ENCODE results near the gene WDR1.

The WDR1 gene

DNA sequence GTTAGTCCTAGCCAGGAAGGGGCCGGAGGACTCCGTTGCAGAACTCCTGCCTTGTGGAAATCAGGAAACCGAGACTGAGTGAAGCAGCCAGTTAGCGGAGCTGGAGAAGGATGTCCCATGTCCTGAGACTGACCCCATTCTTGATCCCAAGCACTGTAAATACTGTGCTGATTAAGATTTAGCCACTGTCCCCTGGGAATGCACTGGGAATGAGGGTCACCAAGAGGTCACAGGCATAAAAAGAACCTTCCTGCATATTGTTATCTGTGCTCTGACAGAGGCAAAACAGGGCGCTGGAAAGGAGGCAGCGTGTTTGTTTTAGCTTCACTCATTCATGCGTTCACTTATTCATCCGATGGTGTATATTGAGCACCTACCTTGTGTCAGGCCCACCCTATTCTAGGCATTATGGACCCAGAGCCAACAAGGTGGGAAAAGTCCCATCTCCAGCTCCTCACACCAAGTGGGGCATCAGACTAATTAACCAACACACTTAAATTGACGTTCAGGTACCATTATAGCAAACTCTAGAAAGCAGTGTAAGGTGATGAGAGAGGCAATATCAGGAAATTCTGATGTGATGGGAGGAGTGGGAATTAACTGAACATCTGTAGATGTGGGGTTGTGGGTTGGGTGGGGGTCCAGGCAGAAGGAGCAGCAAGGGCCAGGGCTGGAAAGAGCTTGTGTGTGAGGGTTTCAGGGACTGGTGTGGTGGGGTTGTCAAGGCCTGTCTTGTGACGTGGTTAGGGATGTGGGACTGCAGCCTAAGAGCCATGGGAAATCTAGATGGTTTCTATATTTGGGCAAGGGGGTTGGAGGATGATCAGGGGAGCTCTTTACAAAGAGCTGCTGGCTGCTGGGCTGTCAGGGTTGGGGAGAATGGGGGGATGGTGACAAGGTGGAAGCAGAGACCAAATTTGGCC lies 84.7 kb downstream of the WDR1 start:
- TF ChIP-seq, protein P1, sequence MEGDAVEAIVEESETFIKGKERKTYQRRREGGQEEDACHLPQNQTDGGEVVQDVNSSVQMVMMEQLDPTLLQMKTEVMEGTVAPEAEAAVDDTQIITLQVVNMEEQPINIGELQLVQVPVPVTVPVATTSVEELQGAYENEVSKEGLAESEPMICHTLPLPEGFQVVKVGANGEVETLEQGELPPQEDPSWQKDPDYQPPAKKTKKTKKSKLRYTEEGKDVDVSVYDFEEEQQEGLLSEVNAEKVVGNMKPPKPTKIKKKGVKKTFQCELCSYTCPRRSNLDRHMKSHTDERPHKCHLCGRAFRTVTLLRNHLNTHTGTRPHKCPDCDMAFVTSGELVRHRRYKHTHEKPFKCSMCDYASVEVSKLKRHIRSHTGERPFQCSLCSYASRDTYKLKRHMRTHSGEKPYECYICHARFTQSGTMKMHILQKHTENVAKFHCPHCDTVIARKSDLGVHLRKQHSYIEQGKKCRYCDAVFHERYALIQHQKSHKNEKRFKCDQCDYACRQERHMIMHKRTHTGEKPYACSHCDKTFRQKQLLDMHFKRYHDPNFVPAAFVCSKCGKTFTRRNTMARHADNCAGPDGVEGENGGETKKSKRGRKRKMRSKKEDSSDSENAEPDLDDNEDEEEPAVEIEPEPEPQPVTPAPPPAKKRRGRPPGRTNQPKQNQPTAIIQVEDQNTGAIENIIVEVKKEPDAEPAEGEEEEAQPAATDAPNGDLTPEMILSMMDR (IDR thresholded peaks at IDR 0.05; ENCODE audit: low read depth, low read length, poor library complexity, severe bottlenecking), result no peak
- no peak for TF ChIP-seq EZH2phosphoT487 (IDR thresholded peaks at IDR 0.05; ENCODE audit: borderline replicate concordance, low read length)
- Histone ChIP-seq H3K79me2 (ENCODE audit: control insufficient read depth, low read length) (no peaks in the 10 kb centered on the region), H3K4me1 (ENCODE audit: control insufficient read depth, low read length) (peaks cover 38% of the 10 kb centered on the region), H3K4me2 (ENCODE audit: low read length) (peak overlapping the region; percentile 81), H3K27ac (ENCODE audit: low read depth, low read length) (peak overlapping the region; percentile 74; the same call in 1 of the 2 replicates), H3K27me3 (ENCODE audit: control insufficient read depth, low read length) (no peaks in the 10 kb centered on the region), H3K9me2 (replicated peaks; ENCODE audit: control insufficient read depth, low read length) (no peaks in the 10 kb centered on the region), H3K9me3 (ENCODE audit: control insufficient read depth, insufficient read depth, low read length) (no peaks in the 10 kb centered on the region), H3K4me3 (ENCODE audit: low read length) (peak overlapping the region; percentile 48), H3K36me3 (ENCODE audit: control insufficient read depth, low read length) (no peaks in the 10 kb centered on the region), H4K20me1 (ENCODE audit: control insufficient read depth, insufficient read depth, low read depth, low read length) (no peaks in the 10 kb centered on the region), H3F3A (ENCODE audit: control insufficient read depth, insufficient read depth) (peaks cover 8% of the 10 kb centered on the region; the same call in 1 of the 2 replicates)

DNA sequence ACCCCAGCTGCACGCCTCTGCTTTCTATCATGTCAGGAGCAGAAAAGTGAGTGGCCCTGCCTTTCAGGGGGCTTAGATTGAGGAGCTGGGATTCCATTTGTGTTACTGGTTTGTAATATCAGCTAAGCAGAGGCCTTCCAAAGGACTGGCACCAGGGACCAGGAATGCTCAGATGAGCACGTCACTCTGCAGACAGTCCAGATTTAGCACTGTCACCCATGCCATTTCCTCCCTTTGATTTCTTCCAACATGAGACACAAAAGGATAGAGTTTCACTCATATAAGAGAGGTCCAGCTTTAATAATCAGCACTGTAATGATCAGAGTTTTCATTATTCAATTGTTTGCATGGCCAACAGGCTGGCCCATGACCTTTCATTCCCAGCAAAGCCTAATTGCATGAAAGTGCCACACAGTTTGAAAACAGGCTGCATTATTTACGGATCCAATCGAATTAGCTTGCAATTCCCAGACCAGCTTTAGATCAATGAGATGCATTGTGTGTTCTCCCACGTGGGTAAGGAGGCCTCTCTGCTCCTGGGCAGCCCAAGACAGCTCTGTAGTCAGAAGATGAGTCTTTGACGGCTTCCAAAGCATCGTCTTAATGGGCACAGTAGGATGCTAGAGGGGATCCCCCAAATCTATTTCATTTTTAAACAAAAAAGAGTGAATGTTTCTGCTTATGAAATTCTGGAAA lies 85.5 kb downstream of the WDR1 start:
- H3K4me1 ChIP-seq (ENCODE audit: control insufficient read depth, low read length), result peaks cover 38% of the 10 kb centered on the region
- H3K27me3 ChIP-seq (ENCODE audit: control insufficient read depth, low read length), result no peaks in the 10 kb centered on the region
- no peaks in the 10 kb centered on the region for H3K79me2 ChIP-seq (ENCODE audit: control insufficient read depth, low read length)
- H3K9me2 ChIP-seq (replicated peaks; ENCODE audit: control insufficient read depth, low read length), result no peaks in the 10 kb centered on the region
- H3K4me3 ChIP-seq (ENCODE audit: low read length), result no peak overlapping the region
- H3K36me3 ChIP-seq (ENCODE audit: control insufficient read depth, low read length), result no peaks in the 10 kb centered on the region
- no peaks in the 10 kb centered on the region for H3K9me3 ChIP-seq (ENCODE audit: control insufficient read depth, insufficient read depth, low read length)
- H4K20me1 ChIP-seq (ENCODE audit: control insufficient read depth, insufficient read depth, low read depth, low read length), result no peaks in the 10 kb centered on the region
- peaks cover 8% of the 10 kb centered on the region; the same call in 1 of the 2 replicates for H3F3A ChIP-seq (ENCODE audit: control insufficient read depth, insufficient read depth)
- TF ChIP-seq EZH2phosphoT487 (IDR thresholded peaks at IDR 0.05; ENCODE audit: borderline replicate concordance, low read length), result no peak
- TF ChIP-seq, protein P1 (IDR thresholded peaks at IDR 0.05; ENCODE audit: low read depth, low read length, poor library complexity, severe bottlenecking), result no peak
- no peak overlapping the region for H3K4me2 ChIP-seq (ENCODE audit: low read length)
- no peak overlapping the region for H3K27ac ChIP-seq (ENCODE audit: low read depth, low read length)

DNA sequence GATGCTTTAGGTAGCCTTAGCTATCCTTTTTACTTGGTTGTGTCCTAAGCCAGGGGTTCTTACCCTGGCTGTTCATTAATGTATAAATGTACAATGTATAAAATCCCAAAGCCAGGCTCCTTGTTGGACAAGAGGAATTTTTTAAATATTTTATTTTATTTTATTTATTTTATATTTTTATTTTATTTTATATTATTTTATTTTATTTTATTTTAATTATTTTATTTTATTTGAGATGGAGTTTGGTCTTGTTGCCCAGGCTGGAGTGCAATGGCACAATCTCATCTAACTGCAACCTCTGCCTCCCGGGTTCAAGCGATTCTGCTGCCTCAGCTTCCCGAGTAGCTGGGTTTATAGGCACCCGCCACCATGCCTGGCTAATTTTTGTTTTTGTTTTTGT lies 87.2 kb downstream of the WDR1 start:
- no peaks in the 10 kb centered on the region for H3K79me2 ChIP-seq (ENCODE audit: control insufficient read depth, low read length)
- H4K20me1 ChIP-seq (ENCODE audit: control insufficient read depth, insufficient read depth, low read depth, low read length), result no peaks in the 10 kb centered on the region
- H3K4me3 ChIP-seq (ENCODE audit: low read length), result no peak overlapping the region
- no peak for TF ChIP-seq EZH2phosphoT487 (IDR thresholded peaks at IDR 0.05; ENCODE audit: borderline replicate concordance, low read length)
- TF ChIP-seq, protein P1 (IDR thresholded peaks at IDR 0.05; ENCODE audit: low read depth, low read length, poor library complexity, severe bottlenecking), result no peak
- no peaks in the 10 kb centered on the region for H3K27me3 ChIP-seq (ENCODE audit: control insufficient read depth, low read length)
- H3K4me2 ChIP-seq (ENCODE audit: low read length), result no peak overlapping the region
- H3F3A ChIP-seq (ENCODE audit: control insufficient read depth, insufficient read depth), result peaks cover 5% of the 10 kb centered on the region; the same call in 1 of the 2 replicates
- peaks cover 41% of the 10 kb centered on the region for H3K4me1 ChIP-seq (ENCODE audit: control insufficient read depth, low read length)
- no peak overlapping the region for H3K27ac ChIP-seq (ENCODE audit: low read depth, low read length)
- H3K9me3 ChIP-seq (ENCODE audit: control insufficient read depth, insufficient read depth, low read length), result no peaks in the 10 kb centered on the region
- H3K9me2 ChIP-seq (replicated peaks; ENCODE audit: control insufficient read depth, low read length), result no peaks in the 10 kb centered on the region
- no peaks in the 10 kb centered on the region for H3K36me3 ChIP-seq (ENCODE audit: control insufficient read depth, low read length)

Data from DOHH2 (cell line).